Measurements from ENCODE around the gene ZNF664. TPM values are rescaled to one million over a fixed set of nuclear protein-coding genes. Genes with fewer than 3 reads are reported as not detected.

Gene ZNF664
- total and polyA plus RNA-seq, 9 of the 15 experiments (the other 6 are each of a cell fraction or from before 2014, with no cell fraction given) = 3.3 to 101 (median 63.6) TPM

DNA sequence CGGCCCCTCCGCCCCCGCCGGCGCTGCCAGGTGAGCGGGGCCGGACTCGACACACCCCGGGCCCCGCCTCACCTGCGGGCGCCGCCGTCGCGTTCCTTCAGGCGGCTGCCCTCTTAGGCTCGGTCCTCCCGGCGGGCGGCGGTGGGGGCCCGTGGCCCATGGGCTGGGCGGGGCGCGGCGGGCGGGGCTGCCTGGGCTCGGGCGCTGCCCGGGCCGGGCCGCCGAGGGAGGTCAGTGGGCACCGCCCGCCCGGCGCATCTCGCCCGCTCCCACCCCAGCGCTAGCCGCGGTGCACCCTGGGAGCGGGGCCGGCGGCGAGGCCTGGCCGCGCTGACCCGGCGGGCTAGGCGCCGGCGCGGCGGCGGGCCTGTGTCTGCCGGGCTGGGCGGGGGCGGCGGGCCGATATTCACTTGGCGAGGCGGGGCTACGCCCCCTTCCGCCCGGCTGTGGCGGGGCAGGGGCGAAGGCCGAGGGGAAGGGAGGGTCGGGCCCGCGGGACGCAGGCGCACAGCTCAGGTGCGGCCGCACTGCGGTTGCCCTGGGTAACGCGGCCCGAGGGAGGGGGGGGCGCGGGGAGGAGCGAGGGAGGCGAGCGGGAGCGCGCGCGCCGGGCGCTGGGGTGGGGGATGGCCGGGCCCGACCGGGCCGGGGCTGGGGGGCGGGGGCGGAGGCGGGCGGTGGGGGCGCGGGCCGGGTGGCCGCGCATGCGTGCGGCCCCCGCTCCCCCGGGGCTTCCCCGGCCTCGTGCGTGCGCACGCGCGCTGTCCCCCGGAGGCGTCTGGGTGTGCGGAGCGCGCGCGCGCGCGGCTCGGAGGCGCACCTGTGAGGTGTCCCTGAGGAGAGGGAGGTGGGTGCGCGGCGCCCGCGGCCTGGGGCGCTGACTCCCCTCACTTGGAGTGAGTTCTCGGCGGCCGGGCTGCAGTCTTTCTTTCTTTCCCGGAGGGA lies at the start of gene ZNF664, which contains the start of gene CCDC92 (continued):
- TF ChIP-seq, protein P1, sequence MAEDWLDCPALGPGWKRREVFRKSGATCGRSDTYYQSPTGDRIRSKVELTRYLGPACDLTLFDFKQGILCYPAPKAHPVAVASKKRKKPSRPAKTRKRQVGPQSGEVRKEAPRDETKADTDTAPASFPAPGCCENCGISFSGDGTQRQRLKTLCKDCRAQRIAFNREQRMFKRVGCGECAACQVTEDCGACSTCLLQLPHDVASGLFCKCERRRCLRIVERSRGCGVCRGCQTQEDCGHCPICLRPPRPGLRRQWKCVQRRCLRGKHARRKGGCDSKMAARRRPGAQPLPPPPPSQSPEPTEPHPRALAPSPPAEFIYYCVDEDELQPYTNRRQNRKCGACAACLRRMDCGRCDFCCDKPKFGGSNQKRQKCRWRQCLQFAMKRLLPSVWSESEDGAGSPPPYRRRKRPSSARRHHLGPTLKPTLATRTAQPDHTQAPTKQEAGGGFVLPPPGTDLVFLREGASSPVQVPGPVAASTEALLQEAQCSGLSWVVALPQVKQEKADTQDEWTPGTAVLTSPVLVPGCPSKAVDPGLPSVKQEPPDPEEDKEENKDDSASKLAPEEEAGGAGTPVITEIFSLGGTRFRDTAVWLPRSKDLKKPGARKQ (CRISPR knock-in tag; IDR thresholded peaks at IDR 0.05) = no peak
- no peak for TF ChIP-seq CBX5 (IDR thresholded peaks at IDR 0.05; ENCODE audit: borderline replicate concordance, low read depth)
- TF ChIP-seq, protein P2, sequence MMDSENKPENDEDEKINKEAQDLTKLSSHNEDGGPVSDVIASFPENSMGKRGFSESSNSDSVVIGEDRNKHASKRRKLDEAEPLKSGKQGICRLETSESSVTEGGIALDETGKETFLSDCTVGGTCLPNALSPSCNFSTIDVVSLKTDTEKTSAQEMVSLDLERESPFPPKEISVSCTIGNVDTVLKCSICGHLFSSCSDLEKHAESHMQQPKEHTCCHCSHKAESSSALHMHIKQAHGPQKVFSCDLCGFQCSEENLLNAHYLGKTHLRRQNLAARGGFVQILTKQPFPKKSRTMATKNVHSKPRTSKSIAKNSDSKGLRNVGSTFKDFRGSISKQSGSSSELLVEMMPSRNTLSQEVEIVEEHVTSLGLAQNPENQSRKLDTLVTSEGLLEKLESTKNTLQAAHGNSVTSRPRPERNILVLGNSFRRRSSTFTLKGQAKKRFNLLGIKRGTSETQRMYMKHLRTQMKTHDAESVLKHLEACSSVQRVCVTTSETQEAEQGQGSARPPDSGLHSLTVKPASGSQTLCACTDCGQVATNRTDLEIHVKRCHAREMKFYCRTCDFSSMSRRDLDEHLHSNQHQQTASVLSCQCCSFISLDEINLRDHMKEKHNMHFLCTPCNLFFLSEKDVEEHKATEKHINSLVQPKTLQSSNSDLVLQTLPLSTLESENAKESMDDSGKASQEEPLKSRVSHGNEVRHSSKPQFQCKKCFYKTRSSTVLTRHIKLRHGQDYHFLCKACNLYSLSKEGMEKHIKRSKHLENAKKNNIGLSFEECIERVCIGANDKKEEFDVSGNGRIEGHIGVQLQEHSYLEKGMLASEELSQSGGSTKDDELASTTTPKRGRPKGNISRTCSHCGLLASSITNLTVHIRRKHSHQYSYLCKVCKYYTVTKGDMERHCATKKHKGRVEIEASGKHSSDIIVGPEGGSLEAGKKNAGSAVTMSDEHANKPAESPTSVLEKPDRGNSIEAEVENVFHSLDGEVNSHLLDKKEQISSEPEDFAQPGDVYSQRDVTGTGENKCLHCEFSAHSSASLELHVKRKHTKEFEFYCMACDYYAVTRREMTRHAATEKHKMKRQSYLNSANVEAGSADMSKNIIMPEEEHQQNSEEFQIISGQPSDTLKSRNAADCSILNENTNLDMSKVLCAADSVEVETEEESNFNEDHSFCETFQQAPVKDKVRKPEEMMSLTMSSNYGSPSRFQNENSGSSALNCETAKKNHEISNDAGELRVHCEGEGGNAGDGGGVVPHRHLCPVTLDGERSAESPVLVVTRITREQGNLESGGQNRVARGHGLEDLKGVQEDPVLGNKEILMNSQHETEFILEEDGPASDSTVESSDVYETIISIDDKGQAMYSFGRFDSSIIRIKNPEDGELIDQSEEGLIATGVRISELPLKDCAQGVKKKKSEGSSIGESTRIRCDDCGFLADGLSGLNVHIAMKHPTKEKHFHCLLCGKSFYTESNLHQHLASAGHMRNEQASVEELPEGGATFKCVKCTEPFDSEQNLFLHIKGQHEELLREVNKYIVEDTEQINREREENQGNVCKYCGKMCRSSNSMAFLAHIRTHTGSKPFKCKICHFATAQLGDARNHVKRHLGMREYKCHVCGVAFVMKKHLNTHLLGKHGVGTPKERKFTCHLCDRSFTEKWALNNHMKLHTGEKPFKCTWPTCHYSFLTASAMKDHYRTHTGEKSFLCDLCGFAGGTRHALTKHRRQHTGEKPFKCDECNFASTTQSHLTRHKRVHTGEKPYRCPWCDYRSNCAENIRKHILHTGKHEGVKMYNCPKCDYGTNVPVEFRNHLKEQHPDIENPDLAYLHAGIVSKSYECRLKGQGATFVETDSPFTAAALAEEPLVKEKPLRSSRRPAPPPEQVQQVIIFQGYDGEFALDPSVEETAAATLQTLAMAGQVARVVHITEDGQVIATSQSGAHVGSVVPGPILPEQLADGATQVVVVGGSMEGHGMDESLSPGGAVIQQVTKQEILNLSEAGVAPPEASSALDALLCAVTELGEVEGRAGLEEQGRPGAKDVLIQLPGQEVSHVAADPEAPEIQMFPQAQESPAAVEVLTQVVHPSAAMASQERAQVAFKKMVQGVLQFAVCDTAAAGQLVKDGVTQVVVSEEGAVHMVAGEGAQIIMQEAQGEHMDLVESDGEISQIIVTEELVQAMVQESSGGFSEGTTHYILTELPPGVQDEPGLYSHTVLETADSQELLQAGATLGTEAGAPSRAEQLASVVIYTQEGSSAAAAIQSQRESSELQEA (IDR thresholded peaks at IDR 0.05; ENCODE audit: low read depth) = no peak
- TF ChIP-seq, protein P3, sequence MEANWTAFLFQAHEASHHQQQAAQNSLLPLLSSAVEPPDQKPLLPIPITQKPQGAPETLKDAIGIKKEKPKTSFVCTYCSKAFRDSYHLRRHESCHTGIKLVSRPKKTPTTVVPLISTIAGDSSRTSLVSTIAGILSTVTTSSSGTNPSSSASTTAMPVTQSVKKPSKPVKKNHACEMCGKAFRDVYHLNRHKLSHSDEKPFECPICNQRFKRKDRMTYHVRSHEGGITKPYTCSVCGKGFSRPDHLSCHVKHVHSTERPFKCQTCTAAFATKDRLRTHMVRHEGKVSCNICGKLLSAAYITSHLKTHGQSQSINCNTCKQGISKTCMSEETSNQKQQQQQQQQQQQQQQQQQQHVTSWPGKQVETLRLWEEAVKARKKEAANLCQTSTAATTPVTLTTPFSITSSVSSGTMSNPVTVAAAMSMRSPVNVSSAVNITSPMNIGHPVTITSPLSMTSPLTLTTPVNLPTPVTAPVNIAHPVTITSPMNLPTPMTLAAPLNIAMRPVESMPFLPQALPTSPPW (CRISPR knock-in tag; IDR thresholded peaks at IDR 0.05) = peak; percentile 96
- no peak for TF ChIP-seq ETV1 (tag; conservative IDR thresholded peaks at IDR 0.05; ENCODE audit: low read depth)
- TF ChIP-seq MBD2 (IDR thresholded peaks at IDR 0.05; ENCODE audit: borderline replicate concordance, low read depth) = no peak
- TF ChIP-seq TCF7 (IDR thresholded peaks at IDR 0.05; ENCODE audit: borderline replicate concordance) = no peak
- TF ChIP-seq, protein P4, sequence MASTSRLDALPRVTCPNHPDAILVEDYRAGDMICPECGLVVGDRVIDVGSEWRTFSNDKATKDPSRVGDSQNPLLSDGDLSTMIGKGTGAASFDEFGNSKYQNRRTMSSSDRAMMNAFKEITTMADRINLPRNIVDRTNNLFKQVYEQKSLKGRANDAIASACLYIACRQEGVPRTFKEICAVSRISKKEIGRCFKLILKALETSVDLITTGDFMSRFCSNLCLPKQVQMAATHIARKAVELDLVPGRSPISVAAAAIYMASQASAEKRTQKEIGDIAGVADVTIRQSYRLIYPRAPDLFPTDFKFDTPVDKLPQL (IDR thresholded peaks at IDR 0.05; ENCODE audit: extremely low read depth, insufficient read length) = no peak
- TF ChIP-seq ZNF197 (CRISPR knock-in tag; IDR thresholded peaks at IDR 0.05; ENCODE audit: low read depth) = no peak
- peak; percentile 83 for TF ChIP-seq GATAD2B (IDR thresholded peaks at IDR 0.05; ENCODE audit: borderline replicate concordance)
- TF ChIP-seq NFXL1 (CRISPR knock-in tag; IDR thresholded peaks at IDR 0.05) = no peak
- TF ChIP-seq, protein P5, sequence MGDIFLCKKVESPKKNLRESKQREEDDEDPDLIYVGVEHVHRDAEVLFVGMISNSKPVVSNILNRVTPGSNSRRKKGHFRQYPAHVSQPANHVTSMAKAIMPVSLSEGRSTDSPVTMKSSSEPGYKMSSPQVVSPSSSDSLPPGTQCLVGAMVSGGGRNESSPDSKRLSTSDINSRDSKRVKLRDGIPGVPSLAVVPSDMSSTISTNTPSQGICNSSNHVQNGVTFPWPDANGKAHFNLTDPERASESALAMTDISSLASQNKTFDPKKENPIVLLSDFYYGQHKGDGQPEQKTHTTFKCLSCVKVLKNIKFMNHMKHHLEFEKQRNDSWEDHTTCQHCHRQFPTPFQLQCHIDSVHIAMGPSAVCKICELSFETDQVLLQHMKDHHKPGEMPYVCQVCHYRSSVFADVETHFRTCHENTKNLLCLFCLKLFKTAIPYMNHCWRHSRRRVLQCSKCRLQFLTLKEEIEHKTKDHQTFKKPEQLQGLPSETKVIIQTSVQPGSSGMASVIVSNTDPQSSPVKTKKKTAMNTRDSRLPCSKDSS (IDR thresholded peaks at IDR 0.05; ENCODE audit: low read depth, partially characterized antibody) = no peak
